ENCODE measurements around the gene SLC35F3. TPM values are rescaled to one million over a fixed set of nuclear protein-coding genes. Genes with fewer than 3 reads are reported as not detected.

SLC35F3 gene
- total RNA-seq, 2 donors from 2014 or later, result not detected

DNA sequence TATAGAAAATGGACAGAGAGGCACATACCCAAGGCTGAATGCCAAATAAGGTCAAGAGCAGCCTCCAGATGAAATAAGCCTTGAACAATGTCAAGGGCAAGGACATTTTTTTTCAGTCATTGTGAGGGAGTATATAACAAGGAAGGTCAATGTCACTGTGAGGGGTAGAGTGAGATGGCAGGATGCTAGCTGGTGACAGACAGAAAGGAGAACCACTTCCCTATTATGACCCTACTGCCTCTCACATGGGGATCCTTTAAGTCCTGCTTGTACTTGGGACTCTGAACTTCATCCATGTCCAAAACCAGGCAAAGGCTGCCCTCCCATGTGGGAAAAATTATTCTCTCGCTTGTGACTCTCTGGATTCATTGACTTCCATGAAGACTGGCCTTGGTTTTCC lies 349.3 kb downstream of the SLC35F3 start:
- intact Hi-C loops (cut with DNase I), result no loop called here
- DNase-seq (ENCODE audit: low spot score), result no peak

GRCh38 chr1:234256359-234256758 lies 351.9 kb downstream of the SLC35F3 start:
- intact Hi-C loops (cut with DNase I), result no loop called here
- DNase-seq (ENCODE audit: low spot score), result no peak

- intact Hi-C loops (cut with DNase I), result no loop called here
- no peak for DNase-seq (ENCODE audit: low spot score)
These were observed 353.6 kb downstream of the SLC35F3 start for GRCh38 chr1:234258071-234258470.

DNA sequence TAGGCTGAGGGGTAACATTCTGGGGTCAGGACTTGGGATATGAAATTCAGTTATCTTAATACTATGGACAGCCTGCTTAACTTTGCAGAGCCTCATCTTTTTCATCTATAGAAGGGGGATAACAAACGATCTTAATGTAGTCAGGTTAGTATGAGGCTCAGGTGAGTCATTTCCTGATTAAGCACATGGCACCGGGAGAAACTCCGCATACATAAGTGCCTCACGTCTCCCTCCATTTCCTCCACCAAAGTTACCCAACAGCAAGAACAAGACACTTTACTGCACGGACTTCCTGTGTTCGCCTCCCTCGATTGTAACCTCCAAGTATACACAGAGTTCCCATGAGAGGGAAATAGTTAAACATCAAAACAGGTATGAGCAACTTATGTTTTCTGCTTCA lies 356.1 kb downstream of the SLC35F3 start:
- no peak for DNase-seq (ENCODE audit: low spot score)
- intact Hi-C loops (cut with DNase I), result no loop called here

DNA sequence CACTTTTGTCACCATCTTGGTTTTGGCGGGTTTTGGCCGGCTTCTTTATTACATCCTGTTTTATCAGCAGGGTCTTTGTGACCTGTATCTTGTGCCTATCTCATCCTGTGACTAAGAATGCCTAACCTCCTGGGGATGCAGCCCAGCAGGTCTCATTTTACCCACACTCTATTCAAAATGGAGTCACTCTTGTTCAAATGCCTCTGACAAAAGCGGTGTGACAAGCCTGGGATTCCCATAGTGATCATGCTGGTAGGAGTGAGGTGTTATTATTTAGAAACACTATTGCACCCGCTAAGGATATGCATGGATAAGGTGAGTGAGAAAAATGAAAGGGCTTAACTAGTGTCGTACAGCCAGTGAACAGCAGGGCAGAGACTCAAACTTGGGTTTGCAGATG lies 357.1 kb downstream of the SLC35F3 start:
- no peak for DNase-seq (ENCODE audit: low spot score)
- intact Hi-C loops (cut with DNase I), result no loop called here

DNA sequence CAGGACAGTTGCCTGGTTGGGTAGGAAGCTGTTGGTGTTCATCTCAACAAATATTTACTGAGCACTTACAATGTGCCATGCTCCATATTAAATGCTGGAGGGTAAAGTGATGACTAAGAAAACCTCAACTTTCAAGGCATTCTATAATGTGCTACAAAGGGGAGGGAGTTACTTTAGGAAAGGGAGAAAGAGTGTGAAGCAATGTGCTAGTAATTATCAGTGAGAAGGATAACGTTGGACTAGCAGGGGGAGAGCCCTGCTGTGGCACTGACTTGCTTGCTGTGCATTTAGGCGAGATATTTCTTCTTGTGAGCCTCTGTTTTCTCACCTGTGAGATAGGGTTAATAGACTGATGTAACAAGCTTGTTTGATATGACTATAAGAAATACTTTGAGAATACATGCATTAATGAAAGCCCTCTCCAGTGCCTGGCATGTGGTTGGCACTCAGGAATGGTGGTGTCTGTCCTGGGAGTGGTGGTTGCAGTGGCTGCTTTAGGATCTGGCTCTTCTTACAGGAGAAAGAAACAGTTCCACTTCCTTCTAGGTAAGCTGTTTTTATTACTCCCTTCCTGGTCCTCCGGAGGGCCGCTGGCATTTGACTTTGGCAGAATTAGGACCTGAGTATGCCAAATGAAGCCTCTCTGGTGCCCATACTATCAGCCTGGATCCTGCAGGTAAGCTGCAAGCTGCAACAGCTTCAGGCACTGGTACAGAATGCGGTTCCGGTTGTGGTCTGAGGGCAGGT lies 357.7 kb downstream of the SLC35F3 start:
- DNase-seq (ENCODE audit: low spot score), result no peak
- intact Hi-C loops (cut with DNase I), result no loop called here

GRCh38 chr1:234262754-234263105 lies 358.3 kb downstream of the SLC35F3 start:
- no peak for DNase-seq (ENCODE audit: low spot score)
- intact Hi-C loops (cut with DNase I), result no loop called here

DNA sequence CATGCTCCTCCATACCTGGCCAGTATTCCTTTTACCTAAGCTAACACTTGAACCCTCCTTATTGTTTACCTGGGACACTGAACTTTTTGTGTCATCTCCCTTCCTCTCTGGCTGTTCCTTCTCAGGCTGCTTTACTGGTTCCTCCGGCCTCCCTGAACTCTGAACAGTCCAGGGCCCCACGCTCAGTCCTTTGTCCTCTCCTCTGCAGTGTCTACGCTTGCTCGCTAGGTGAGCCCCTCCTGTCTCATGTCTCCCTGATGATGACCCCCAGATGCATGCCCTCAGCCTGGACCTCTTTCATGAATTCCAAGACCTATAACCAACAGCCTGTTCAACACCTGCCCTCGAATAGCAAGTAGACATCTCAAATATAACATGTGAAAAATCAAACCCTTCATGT lies 360.4 kb downstream of the SLC35F3 start:
- intact Hi-C loops (cut with DNase I), result no loop called here
- DNase-seq (ENCODE audit: low spot score), result no peak

- DNase-seq (ENCODE audit: low spot score), result no peak
- intact Hi-C loops (cut with DNase I), result no loop called here
These were observed 360.8 kb downstream of the SLC35F3 start for GRCh38 chr1:234265321-234265720.

GRCh38 chr1:234265861-234266260 lies 361.4 kb downstream of the SLC35F3 start:
- no peak for DNase-seq (ENCODE audit: low spot score)

DNA sequence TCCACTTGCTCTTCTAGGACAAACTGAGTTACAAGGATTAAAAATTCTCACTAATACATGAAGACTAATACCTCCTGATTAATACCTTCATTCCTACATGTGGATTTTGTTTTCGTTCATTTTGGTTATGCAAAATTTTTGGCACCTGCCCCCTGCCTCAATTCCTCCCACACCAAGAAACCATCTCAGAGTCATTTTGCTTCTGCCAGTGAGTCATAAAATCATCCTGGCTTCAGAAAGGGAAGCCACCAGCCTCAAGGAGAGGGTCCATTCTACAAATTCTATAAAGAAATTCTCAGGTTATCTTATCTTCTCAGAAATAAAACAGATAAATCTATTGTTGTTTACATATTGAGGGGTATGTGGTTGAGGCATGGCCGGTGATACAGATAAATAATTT lies 365.6 kb downstream of the SLC35F3 start:
- intact Hi-C loops (cut with DNase I), result no loop called here
- DNase-seq (ENCODE audit: low spot score), result no peak

More at GRCh38 chr1:234265861-234266260, 361.4 kb downstream of the SLC35F3 start:
- intact Hi-C loops (cut with DNase I), result no loop called here

DNA sequence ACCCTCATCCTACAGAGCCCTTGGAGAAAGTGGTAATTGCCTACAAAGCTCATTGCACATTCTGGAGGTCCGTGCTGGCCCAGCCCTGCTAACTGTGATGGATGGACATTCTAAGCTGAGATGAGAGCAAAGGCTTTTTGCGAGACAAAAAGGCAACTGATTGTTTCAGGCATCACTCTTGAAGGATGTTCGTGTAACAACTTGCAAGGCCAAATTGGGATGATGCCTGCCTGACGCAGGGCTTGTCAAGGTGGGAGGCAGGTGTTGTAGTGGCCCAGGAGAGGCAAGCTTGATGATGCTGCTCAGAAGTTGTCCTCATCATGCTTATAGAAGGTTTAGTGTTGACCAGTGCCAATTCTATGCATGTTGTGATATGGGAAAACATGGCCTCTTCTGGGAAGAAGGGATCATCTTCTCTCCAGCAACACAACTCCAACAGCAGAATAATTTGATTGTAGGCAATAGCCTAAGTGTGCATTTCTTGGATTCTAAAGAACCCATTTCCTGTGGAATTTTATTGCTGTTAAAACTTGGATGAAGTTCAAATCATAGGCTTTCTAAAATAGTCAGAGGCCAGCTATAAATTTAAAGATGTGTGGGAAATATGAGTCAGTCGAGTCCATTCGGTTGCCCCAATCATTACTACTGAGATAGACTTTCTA lies 366.2 kb downstream of the SLC35F3 start:
- no peak for DNase-seq (ENCODE audit: low spot score)
- intact Hi-C loops (cut with DNase I), result no loop called here

GRCh38 chr1:234271243-234271606 lies 366.7 kb downstream of the SLC35F3 start:
- no peak for DNase-seq (ENCODE audit: low spot score)

GRCh38 chr1:234272656-234273312 lies 368.3 kb downstream of the SLC35F3 start:
- no peak for DNase-seq (ENCODE audit: low spot score)
- intact Hi-C loops (cut with DNase I), result no loop called here

More at GRCh38 chr1:234271243-234271606, 366.7 kb downstream of the SLC35F3 start:
- intact Hi-C loops (cut with DNase I), result no loop called here

DNA sequence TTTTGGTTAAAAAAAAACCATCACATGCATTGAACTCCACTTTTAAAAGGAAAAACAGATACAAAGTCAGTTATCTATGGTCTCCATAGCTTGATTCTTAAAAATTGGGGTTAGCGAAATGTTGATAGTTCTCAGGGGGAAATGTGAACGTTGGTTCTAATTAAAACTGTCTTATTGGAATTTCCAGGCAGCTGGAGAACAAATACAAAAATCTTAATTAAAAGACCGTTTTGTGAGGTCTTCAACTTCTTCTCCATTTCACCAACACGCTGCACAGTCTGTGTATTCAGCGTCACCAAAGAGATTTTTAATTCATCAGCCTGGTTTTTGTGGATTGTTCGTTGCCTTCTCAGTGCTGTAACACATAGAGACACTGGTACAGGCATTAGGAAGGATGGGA lies 369.5 kb downstream of the SLC35F3 start:
- intact Hi-C loops (cut with DNase I), result no loop called here
- no peak for DNase-seq (ENCODE audit: low spot score)

DNA sequence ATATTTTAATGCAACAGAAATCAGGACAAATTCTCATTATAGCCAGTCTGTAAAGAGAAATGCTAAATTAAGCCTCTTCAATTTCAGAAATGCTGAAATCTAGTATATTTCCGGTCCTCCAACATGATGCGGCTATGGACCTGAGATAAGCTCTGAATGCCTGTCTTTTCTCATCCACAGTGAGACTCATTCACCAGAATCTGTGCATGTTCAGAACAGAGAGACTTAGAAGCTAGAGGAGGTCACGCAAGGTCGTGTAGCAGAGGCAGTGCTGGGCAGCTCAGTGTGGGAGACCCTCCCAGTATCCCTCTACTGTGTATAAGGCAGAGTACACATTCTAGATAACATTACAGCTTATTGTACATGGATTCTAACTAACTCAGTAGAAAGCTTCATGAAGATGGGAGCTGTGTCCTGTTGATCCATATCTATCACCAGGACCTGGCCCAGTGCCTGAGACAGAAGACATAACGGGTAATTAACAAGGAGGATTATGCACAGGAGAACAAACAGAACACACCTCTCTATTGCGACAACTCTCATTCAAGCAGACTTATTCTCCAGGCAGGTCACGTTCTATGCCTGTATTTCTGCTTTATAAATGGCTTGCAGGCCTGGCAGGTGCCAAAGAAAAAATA lies 371.8 kb downstream of the SLC35F3 start:
- DNase-seq (ENCODE audit: low spot score), result no peak
- intact Hi-C loops (cut with DNase I), result no loop called here

DNA sequence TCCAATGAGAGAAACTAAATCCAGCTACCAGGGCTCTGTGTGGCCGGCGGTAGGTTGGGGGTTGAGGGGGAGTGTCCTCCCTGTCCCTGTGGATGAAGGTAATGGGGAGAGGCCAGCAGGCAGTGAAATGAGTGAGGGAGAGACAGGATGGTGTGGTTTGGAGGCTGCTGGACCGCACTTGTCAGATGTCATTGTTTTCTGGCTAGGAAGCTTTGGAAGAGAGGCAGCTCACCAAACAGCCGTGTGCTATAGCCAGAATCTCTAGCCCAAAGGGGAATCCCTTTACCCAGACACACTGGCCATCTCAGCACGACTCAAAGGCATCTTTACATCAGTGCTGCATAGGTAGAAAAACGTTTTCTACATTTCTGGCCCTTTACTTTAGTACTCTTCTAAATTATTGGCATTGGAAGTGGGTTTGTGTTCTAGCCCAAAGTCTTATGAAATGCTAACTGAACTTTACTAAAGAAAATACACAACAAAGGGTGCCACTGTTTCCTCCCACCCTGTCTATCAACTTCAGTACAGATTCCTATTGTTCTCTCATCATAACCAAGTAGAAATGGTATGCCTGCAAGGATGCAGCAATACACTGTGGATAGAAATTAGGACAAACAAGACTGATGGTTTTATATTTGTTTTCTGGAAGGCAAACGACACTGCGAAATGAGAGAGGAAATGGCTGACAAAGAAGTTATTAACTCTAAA lies 372.8 kb downstream of the SLC35F3 start:
- intact Hi-C loops (cut with DNase I), result no loop called here
- DNase-seq (ENCODE audit: low spot score), result no peak

DNA sequence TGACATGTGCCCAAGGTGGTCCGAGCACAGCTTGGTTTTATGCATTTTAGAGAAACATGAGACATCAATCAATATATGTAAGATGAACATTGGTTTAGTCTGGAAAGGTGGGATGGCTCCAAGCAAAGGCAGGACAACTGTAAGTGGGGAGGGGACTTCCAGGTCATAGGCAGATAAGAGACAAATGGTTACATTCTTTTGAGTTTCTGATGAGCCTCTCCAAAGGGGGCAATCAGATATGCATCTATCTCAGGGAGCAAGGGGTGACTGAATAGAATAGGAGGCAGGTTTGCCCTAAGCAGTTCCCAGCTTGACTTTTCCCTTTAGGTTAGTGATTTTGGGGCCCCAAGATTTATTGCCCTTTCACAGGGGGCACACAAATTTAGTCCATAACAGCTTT lies 374.5 kb downstream of the SLC35F3 start:
- no peak for DNase-seq (ENCODE audit: low spot score)
- intact Hi-C loops (cut with DNase I), result no loop called here

DNA sequence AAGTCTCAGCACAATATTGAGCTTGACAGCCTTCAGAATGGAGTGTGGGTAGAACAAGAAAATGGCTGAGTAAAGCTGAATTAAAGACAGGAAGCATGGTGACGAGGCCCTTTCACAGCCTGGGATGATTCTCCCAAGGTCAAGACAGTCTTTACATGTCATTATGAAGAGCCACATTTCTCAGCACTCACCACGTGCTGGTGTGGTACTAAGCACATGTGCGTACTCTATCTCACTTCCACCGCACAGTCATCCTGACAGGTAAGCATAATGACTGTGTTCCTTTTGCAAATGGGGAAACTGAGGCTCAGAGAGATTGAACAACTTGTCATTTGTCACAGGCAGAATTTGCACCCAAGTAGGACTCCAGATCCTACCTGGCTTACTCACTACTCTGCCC lies 376.0 kb downstream of the SLC35F3 start:
- intact Hi-C loops (cut with DNase I), result no loop called here
- no peak for DNase-seq (ENCODE audit: low spot score)
